DND-41 (cell line): ENCODE results near the gene XRCC3.

ENCODE experiments used
- ATAC-seq: fragments of 200-7000 bp; cut with Tn5 transposase; 3 replicates; pipeline ENCODE4 v1.9.1; 2021; ENCODE audit warnings: low read depth; ENCODE audit not compliant: insufficient read depth
- DNase-seq: peaks from one replicate; pipeline ENCODE4 v3.0.0-alpha.2; 2020
- H2AFZ ChIP-seq: 2 replicates; pipeline ENCODE4 v1.6.0; 2012; ENCODE audit warnings: low read depth, low read length
- H3K27ac ChIP-seq: 2 replicates; pipeline ENCODE4 v1.5.1; 2012; ENCODE audit warnings: low read length, inconsistent platforms
- H3K27me3 ChIP-seq: fragments of 200-600 bp; sonication (generic); 2 replicates; pipeline ENCODE4 v1.6.0; 2012; ENCODE audit warnings: low read length, mild to moderate bottlenecking, inconsistent platforms; ENCODE audit not compliant: insufficient read depth, poor library complexity
- H3K36me3 ChIP-seq: 2 replicates; pipeline ENCODE4 v1.5.1; 2012; ENCODE audit warnings: low read length, inconsistent platforms; ENCODE audit not compliant: insufficient read depth
- H3K4me1 ChIP-seq: 2 replicates; pipeline ENCODE4 v1.5.1; 2012; ENCODE audit warnings: mild to moderate bottlenecking, low read length; ENCODE audit not compliant: insufficient read depth
- H3K4me2 ChIP-seq: 2 replicates; pipeline ENCODE4 v1.6.0; 2012; ENCODE audit warnings: mild to moderate bottlenecking, moderate library complexity, low read length, inconsistent platforms; ENCODE audit not compliant: insufficient read depth
- H3K4me3 ChIP-seq, 2 experiments: fragments of 200-600 bp in 1 of 2; shearing (Covaris generic) in 1 of 2; 2 replicates each; pipeline ENCODE4 v1.5.1; 2012 to 2016; ENCODE audit warnings: inconsistent platforms in 2 of 2, low read length in 2 of 2, mild to moderate bottlenecking in 2 of 2, low read depth in 1 of 2, moderate library complexity in 1 of 2
- H3K79me2 ChIP-seq: 2 replicates; pipeline ENCODE4 v1.6.0; 2012; ENCODE audit warnings: low read length, inconsistent platforms; ENCODE audit not compliant: insufficient read depth
- H3K9ac ChIP-seq: 2 replicates; pipeline ENCODE4 v1.6.0; 2012; ENCODE audit warnings: low read depth, mild to moderate bottlenecking, inconsistent platforms, low read length, moderate library complexity
- H3K9me3 ChIP-seq: 2 replicates; pipeline ENCODE4 v1.5.1; 2012; ENCODE audit warnings: low read length, moderate library complexity, mild to moderate bottlenecking, inconsistent platforms; ENCODE audit not compliant: insufficient read depth, severe bottlenecking
- H4K20me1 ChIP-seq: 2 replicates; pipeline ENCODE4 v1.6.0; 2012; ENCODE audit warnings: low read length; ENCODE audit not compliant: insufficient read depth
- CTCF ChIP-seq: IDR thresholded peaks from 2 replicates; pipeline ENCODE4 v1.5.1; 2012; ENCODE audit warnings: borderline replicate concordance, low read length, moderate library complexity, mild to moderate bottlenecking; ENCODE audit not compliant: poor library complexity, severe bottlenecking; ENCODE audit errors: extremely low read depth
- EZH2 ChIP-seq: IDR thresholded peaks from 3 replicates; pipeline ENCODE4 v1.6.1; 2012; ENCODE audit warnings: borderline replicate concordance, low read depth, mild to moderate bottlenecking, moderate library complexity, low read length, inconsistent platforms; ENCODE audit not compliant: severe bottlenecking

XRCC3 gene

GRCh38 chr14:103716899-103717411 lies 1.7 kb upstream of the XRCC3 start:
- Histone ChIP-seq H3K4me3 (peak overlapping the region; percentile 67 to 84; a peak in 3 of 4 replicates), H4K20me1 (peaks cover 64% of the 10 kb centered on the region), H2AFZ (no peak overlapping the region), H3K9ac (peak overlapping the region; percentile 76), H3K27ac (peak overlapping the region; percentile 48; the same call in 1 of the 2 replicates), H3K79me2 (peaks cover 90% of the 10 kb centered on the region), H3K4me2 (peak overlapping the region; percentile 97), H3K9me3 (no peaks in the 10 kb centered on the region), H3K27me3 (no peaks in the 10 kb centered on the region), H3K36me3 (peaks cover 35% of the 10 kb centered on the region), H3K4me1 (peaks cover 47% of the 10 kb centered on the region)
- TF ChIP-seq EZH2: no peak
- TF ChIP-seq CTCF: no peak
- ATAC-seq: no peak
- DNase-seq: no peak

GRCh38 chr14:103716091-103716801 lies 995 bp upstream of the XRCC3 start:
- Histone ChIP-seq H3K4me2 (peak overlapping the region; percentile 97), H3K27me3 (no peaks in the 10 kb centered on the region), H3K9me3 (no peaks in the 10 kb centered on the region), H3K4me3 (peak overlapping the region; percentile 67 to 84; a peak in 3 of 4 replicates), H3K79me2 (peaks cover 90% of the 10 kb centered on the region), H3K36me3 (peaks cover 39% of the 10 kb centered on the region), H4K20me1 (peaks cover 67% of the 10 kb centered on the region), H3K9ac (peak overlapping the region; percentile 76), H3K4me1 (peaks cover 54% of the 10 kb centered on the region), H2AFZ (peak overlapping the region; percentile 82), H3K27ac (peak overlapping the region; percentile 48; the same call in 1 of the 2 replicates)
- TF ChIP-seq EZH2 (no peak), CTCF (no peak)
- DNase-seq (peak; percentile 34), ATAC-seq (no peak)

- Histone ChIP-seq H3K4me3 (peak overlapping the region; percentile 70 to 81; a peak in 3 of 4 replicates), H3K9me3 (no peaks in the 10 kb centered on the region), H3K27ac (peak overlapping the region; percentile 80), H3K27me3 (no peaks in the 10 kb centered on the region), H3K4me1 (peaks cover 57% of the 10 kb centered on the region), H3K4me2 (peak overlapping the region; percentile 75), H3K79me2 (peaks cover 80% of the 10 kb centered on the region), H3K9ac (peak overlapping the region; percentile 95), H2AFZ (no peak overlapping the region), H4K20me1 (peaks cover 65% of the 10 kb centered on the region), H3K36me3 (peaks cover 51% of the 10 kb centered on the region)
- no peak for DNase-seq
- TF ChIP-seq CTCF (peak; percentile 27), EZH2 (no peak)
- no peak for ATAC-seq
Observed at GRCh38 chr14:103714063-103714724, 1.1 kb downstream of the XRCC3 start.
